HCT116 (cell line): ENCODE data around the gene CAMSAP1.

Source experiments
- CBX3 ChIP-seq: IDR thresholded peaks from 2 replicates; pipeline ENCODE4 v1.6.1; 2012; ENCODE audit warnings: low read depth
- ELF1 ChIP-seq: IDR thresholded peaks from 2 replicates; pipeline ENCODE4 v1.6.1; 2012; ENCODE audit warnings: low read depth, borderline replicate concordance
- EZH2 ChIP-seq: fragments of 200-600 bp; sonication (generic); IDR thresholded peaks from 2 replicates; pipeline ENCODE4 v1.6.1; 2017; ENCODE audit warnings: antibody characterized with exemption, mixed run types
- EZH2phosphoT487 ChIP-seq: fragments of 200-600 bp; IDR thresholded peaks from 2 replicates; pipeline ENCODE4 v1.6.1; 2018; ENCODE audit warnings: antibody characterized with exemption, borderline replicate concordance
- POLR2A ChIP-seq: IDR thresholded peaks from 2 replicates; pipeline ENCODE4 v1.7.0; 2011; ENCODE audit warnings: borderline replicate concordance; ENCODE audit not compliant: insufficient read depth, insufficient read length; ENCODE audit errors: extremely low read depth
- SIN3A ChIP-seq: IDR thresholded peaks from 2 replicates; pipeline ENCODE4 v1.6.1; 2012; ENCODE audit warnings: low read depth
- TF ChIP-seq, protein P1 (sequence below), 3 experiments: fragments of 200-600 bp in 1 of 3; sonication (generic) in 1 of 3; IDR thresholded peaks in 2 of 3; conservative IDR thresholded peaks in 1 of 3; 2 replicates each; pipeline ENCODE4 v1.5.1; 2012 to 2017; ENCODE audit warnings: low read depth in 2 of 3, low read length in 2 of 3, antibody characterized with exemption in 1 of 3, borderline replicate concordance in 1 of 3, control low read depth in 1 of 3, mild to moderate bottlenecking in 1 of 3, mixed read lengths in 1 of 3, mixed run types in 1 of 3, moderate library complexity in 1 of 3; ENCODE audit not compliant: insufficient read depth in 1 of 3
- TF ChIP-seq, protein P2 (sequence below): IDR thresholded peaks from 2 replicates; pipeline ENCODE4 v1.6.1; 2012
- TF ChIP-seq, protein P3 (sequence below): IDR thresholded peaks from 2 replicates; pipeline ENCODE4 v1.6.1; 2012

DNA sequence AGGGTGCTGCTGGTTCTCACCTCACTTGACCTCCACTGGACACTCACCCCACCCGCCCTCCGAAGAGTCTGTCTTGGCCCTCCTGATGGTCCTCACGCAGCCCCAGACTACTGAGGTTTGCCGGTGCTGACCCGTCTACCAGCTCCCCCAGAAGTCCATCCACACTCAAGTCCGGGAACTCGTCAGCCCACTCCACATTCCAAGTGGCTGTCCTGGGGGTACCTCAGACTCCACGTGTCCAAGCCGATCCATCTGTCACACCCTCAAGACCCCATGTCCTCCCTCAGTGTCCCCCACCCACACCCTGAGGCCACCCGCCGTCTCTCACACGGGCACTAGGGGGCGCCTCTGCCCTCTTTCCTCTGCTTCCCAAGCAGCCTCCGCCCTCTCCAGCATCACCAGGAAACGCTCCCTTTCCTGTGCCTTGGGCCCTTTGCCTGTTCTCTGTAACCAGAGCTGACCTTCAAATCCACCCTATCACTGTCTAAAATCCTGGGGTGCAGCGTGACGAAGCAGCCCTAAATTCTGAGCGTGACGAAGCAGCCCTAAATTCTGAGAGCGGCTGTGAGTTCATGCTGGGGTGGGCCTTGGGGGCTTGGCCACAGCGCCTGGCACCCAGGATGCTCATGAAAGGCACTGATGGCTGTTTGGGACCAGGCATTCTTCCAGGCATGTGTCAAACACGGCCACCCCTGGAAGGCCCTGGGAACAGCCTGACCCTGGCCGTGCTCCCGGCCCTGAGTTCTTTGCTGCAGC lies 109.7 kb downstream of the CAMSAP1 start:
- TF ChIP-seq, protein P1, sequence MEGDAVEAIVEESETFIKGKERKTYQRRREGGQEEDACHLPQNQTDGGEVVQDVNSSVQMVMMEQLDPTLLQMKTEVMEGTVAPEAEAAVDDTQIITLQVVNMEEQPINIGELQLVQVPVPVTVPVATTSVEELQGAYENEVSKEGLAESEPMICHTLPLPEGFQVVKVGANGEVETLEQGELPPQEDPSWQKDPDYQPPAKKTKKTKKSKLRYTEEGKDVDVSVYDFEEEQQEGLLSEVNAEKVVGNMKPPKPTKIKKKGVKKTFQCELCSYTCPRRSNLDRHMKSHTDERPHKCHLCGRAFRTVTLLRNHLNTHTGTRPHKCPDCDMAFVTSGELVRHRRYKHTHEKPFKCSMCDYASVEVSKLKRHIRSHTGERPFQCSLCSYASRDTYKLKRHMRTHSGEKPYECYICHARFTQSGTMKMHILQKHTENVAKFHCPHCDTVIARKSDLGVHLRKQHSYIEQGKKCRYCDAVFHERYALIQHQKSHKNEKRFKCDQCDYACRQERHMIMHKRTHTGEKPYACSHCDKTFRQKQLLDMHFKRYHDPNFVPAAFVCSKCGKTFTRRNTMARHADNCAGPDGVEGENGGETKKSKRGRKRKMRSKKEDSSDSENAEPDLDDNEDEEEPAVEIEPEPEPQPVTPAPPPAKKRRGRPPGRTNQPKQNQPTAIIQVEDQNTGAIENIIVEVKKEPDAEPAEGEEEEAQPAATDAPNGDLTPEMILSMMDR (IDR thresholded peaks at IDR 0.05 in 2 of 3, conservative IDR thresholded peaks at IDR 0.05 in 1 of 3; ENCODE audit: borderline replicate concordance in 1 of 3, insufficient read depth in 1 of 3, low read depth in 2 of 3, low read length in 2 of 3), result peak; percentile 74 to 95 (median 87)
- TF ChIP-seq POLR2A (no peak), EZH2phosphoT487 (no peak), EZH2 (no peak), ELF1 (no peak), CBX3 (no peak), SIN3A (no peak)
- TF ChIP-seq, protein P2, sequence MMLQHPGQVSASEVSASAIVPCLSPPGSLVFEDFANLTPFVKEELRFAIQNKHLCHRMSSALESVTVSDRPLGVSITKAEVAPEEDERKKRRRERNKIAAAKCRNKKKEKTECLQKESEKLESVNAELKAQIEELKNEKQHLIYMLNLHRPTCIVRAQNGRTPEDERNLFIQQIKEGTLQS, result no peak
- TF ChIP-seq, protein P3, sequence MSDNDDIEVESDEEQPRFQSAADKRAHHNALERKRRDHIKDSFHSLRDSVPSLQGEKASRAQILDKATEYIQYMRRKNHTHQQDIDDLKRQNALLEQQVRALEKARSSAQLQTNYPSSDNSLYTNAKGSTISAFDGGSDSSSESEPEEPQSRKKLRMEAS, result no peak
